GM18507 (cell line): Measurements from ENCODE around the gene RASL12.
"Not testable (repeated sequence)": the region's sequence is repeated elsewhere in the genome, so short reads cannot be mapped to it uniquely, and the experiment has no call there.

ENCODE experiments used
- DNase-seq: peaks from one replicate; pipeline ENCODE4 v3.0.0; 2011; ENCODE audit warnings: low read depth; ENCODE audit not compliant: insufficient read length; ENCODE audit errors: extremely low spot score
- FAIRE-seq: peaks from 2 replicates; lab custom pipeline; 2011; peaks lifted over from hg19 to GRCh38; lab: Jason Lieb, UNC

The RASL12 gene

DNA sequence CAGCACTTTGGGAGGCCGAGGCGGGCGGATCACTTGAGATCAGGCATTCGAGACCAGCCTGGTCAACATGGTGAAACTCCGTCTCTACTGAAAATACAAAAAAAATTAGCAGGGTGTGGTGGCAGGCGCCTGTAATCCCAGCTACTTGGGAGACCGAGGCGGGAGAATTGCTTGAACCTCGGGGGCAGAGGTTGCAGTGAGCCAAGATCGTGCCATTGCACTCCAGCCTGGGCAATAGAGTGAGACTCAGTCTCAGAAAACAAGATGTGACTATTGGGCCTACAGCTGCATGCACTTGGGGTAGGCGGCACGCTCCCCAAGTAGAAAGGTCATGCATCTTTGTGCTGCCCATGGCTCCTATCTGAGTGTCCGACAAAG, 26.0 kb upstream of the RASL12 start:
- DNase-seq, FAIRE-seq: not testable (repeated sequence)

DNA sequence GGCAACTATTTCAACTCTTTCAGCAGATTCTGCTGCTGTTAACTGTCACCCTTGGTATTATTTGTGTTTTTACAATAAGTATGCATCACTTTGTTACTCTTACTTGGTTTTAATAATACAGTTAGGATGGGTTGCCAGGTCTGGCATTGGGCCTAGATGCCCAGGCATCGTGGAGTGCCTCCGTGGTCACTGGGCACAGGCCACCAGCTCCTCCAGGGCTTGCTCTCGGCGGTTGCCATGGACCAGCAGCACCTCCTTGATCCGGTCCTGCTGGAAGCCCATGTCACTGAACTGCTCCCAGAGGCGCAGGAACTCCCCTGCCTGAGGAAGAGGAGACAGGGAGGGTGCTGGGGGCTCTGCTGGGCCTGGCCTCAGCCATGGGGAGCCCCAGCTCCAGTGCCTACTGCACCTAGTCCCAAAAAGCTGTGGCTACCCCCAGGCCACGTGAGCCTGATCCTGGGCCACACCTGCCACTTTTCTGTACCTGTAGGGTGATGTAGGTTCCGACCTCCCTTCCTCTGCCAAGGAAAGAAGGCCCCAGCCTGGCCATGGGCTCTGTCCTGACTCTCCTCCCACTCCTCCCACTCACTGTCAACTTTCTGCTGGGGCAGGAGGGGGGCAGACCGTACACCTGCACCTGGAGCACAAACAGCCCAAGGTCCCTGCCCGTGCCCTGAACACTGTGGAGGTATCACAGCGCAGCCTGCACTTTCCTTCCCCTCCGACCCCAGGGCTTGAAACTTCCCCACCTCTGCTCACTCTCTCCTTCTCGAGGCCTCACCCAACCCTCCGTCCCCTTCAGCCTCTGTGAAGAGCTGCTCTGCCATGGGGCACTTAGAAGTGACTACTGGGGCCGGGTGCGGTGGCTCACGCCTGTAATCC, 25.4 kb upstream of the RASL12 start:
- FAIRE-seq (no peak), DNase-seq (no peak)

DNA sequence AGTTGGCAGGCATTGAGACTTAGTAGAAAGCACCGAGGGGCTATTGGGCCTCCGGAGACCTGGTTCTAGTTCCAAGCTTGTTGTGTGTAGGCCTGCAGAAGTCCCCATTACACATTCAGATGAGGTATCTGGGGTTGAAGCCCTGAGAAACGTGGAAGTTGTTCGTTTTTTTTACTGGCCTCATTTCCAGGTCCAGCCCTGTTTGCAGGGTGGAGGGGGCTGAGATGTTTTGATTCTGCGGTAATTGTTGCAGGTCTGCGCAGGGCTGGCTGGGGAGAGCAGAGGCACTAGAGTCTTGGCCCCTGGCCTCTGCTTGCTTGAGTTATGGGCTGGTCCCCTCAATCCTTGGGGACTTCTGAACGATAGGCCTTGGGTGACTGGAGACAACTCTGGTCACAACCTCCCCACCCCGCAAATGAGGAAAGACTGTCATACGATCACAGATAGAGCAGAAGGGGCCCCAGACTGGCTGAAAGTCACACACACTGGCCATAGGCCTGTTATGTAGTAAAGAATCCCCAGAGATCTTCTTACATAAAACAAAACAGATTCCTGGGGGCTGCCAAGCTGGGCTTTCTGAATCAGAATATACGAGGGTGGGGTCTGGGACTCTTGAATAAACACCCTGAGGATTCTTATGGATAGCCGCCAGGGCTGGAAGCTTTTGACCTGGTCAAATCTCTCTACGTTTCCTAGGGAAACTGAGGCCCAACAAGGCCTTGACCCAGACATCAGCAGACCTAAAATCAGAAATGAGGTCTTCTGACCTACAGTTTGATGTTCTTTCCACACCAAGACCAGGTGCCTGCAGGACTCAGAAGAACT, 24.4 kb upstream of the RASL12 start:
- FAIRE-seq: no peak

DNA sequence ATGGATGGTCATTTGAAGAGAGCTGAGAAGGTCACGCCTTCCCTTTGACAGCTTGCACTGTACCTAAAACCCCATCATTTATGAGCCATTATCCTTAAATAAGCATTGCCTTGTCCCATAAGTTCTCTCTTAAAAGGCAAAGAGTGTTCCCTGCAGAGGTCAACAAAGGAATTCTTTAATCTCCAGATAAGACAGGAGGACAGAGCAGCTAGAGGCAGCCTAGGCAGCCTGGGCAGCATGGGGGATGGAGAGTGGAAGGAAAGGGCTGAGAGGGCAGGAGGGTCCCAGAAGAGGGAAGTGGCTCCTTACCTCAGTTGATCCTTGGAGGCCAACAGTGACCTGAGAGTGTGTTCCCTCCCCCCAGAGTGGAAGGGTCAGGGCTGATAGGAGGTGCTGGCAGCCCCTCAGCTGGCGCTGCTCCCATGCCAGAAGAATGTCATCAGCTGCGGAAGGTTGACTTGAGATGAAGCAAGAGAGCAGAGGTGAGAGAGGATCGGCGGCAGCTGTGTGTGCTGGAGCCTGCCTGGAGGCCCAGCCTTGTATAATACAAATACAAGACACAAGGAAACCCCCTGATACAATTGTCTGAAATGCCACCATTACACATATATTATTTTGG, 21.5 kb upstream of the RASL12 start:
- DNase-seq (no peak), FAIRE-seq (no peak)

More for the DNA sequence above, 24.4 kb upstream of the RASL12 start:
- no peak for DNase-seq

DNA sequence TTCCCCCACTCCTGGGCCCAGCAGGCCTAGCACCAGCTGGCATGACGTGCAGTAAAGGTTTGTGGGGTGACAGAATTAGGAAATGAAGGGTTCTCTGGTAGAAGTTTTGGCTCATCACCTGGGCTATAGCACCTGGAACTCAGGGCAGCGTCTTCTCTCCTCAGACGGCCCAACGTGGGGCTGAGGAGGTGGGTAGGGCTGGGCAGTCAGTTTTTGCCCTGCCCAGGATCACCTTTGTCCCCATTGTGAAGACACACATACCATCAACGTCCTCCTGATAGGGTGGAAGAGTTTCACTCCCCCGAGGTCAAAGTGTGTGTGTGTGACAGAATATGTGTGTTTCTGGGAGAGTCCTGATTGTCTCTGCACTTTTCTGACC, 20.8 kb upstream of the RASL12 start:
- no peak for FAIRE-seq
- no peak for DNase-seq

DNA sequence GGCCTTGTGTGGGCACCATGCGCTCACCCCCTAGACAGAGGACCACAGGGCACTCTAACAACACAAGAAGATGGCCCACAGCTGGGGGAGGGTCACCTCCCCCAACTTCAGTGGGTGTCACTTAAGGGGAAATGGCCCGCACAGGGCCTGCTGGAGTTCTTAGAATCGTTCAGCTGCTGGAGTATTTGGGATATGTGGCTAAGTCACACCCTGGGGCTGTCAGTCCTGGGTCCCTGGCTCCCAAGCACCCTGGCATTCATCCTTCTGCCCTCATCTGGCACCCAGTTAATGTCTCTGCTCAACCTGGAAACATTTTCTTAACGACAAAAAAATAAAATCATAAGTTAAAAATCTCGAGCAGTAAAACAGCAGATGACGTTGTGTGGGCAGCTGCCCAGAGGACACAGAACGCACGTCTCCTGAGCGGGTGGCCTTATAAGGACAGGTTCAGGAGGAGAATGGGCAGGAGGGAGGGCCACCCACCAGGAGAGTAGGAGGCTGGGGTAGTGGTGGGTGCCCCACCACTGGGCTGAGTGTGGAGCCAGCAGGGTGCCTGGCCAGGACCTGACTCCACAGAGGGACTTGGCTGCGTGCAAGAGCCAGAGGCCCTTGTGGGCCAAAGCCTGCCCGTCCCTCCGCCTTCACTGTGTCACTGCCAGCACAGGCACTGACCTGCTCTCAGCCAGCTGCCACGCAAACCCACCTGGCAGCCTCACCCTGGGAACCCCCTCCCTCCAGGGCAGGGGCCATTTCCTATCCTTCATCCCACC, 20.3 kb upstream of the RASL12 start:
- no peak for FAIRE-seq
- DNase-seq: no peak

DNA sequence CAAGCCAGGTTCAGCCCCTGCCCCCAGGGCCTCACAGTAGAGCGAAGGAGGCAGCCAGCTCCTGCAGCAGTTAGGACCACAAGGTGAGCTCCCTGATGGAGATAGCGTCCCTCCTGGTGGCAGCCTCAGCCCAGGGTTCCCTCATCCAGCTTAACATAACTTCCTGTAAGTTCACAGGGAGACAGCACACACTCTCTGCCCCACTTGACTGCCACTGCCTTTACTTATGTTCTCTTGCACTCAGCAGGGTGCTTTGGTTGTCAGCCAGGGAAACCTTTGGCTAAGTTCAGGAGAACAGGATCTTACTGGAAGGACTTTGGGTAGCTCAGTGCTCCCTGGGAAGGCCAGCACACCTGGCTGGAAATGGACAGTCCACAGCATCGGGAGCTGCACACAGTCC, 19.6 kb upstream of the RASL12 start:
- DNase-seq (no peak), FAIRE-seq (no peak)

DNA sequence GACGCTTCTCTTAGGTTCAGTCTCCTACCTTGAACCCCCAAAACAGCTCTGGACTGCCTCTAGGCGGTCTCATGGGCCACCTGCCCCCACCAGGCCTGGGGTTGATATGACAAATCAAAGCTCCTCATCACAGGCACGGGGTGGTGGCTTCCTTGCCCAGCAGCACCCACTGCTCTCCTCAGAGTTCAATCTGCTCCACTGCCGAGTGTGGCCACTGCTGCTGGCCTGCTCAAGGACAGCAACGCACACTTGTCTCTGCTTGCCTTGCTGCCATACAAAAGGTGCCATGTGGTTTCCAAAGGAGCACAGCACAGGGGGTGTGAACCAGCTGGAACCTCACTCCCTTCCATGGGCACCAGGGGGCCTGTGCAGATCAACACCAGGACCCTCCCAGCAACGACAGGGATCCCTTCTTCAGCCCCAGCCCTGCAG, 18.9 kb upstream of the RASL12 start:
- FAIRE-seq (no peak), DNase-seq (no peak)

DNA sequence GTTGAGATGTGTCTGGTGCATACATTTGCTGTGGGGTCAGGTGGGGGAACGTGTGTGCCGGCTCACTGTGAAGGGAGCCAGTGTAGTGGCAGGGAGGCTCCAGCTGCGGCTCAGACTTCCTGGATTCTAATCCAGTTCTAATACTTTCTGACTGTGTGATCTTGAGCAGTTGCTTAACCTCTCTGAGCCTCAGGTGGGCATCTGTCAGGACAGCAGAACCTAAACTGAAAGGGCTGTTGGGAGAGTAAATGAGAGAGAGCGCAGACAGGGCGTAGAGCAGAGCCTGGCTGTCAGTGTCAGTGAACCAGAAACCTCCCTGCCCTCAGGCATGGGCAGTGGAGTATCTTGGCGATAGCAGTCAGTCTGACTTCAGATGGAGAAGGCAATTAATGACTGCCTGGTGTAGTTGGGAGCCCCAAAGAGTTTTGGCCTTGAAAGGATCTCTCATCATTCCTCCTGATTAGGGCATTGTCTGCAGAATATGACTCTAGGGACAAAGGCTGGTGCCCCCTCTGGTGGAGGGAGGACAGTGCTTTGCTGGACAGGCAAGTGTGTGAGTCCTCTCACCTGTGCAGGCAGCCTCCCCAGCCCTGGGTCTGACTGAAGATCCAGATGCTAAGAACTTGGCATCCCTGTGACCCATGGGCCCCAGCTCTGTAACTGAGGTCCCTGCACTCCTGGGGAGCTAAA, 18.3 kb upstream of the RASL12 start:
- FAIRE-seq: no peak
- no peak for DNase-seq

DNA sequence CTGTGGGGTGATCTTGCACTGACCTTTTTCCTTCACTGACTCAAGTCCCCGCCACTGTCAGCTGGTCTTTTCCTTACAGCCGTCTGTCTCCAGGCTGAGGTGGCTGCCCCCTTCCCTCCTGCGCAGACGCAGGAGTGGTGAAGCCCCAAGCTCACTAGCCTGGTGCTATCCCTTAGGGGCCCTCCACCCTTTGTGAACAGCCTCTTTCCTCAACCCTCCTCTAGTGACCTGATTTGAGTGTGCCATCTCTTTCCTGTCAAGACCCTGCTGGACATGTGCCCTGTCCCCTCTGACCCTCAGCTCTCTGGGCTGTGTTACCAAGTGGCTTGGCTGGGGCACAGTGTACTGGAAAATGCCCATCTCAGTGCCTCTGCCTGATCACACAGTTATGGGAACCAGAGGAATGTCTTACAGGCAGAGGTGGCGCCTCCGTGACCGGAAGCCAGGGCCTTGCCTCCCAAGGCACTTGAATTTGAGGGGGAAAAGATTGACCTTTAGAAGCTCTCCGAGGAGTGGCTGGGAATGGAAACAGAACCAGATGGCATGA, 17.5 kb upstream of the RASL12 start:
- FAIRE-seq (no peak), DNase-seq (no peak)

DNA sequence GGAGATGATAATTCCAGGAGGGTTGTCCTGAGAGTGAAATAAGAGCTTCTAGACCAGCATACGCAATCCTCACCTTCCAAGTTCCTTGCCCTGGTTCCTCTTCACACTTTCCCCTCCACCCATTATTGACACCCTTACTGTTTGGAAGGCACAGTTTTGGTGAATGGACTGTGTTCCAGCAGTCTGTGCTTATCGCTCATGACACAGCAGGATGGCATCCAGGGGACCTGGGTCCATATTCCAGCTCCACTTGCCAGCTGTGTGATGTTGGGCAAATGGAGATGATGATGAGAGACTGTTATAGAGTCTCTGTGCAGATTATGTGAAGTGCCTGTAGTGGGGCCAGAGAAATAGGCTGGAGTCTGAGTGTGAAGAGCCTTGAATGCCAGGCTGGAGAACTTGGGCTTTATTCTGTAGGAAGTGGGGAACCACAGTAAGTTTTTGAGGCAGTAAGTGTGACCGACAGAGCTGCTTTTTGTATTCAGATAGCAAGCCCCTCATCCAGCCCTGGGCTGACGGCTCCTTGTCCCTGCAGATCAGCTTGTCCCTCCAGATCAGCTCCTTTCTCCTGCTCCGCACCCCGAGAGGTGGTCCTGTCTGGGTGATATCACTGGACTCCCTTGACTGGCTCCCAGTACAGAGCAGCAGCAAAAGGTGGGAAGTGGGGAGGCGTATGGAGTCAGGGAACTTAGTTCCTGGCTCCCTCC, 16.9 kb upstream of the RASL12 start:
- DNase-seq (no peak), FAIRE-seq (no peak)

DNA sequence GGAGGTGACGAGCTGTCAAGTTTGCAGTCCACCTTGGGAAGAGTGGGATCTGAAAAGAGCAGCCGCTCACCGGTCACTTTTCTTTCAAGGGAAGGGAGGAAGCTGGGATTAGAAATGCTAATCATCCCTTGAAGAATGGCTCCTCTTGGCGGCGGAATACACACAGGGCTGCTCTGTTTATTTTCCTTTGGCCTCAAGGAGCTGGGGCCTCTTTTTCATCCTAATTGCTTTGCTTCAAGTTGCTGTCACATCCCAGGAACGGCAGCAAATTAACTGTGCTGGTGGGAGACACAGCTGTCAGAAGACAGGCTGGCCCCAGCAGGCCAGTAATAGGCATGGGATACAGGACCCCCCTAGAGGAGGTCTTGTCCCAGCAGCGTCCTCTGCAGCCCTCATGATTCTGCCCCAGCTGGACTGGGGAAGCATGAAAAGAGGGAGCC, 15.5 kb upstream of the RASL12 start:
- DNase-seq (no peak), FAIRE-seq (no peak)

DNA sequence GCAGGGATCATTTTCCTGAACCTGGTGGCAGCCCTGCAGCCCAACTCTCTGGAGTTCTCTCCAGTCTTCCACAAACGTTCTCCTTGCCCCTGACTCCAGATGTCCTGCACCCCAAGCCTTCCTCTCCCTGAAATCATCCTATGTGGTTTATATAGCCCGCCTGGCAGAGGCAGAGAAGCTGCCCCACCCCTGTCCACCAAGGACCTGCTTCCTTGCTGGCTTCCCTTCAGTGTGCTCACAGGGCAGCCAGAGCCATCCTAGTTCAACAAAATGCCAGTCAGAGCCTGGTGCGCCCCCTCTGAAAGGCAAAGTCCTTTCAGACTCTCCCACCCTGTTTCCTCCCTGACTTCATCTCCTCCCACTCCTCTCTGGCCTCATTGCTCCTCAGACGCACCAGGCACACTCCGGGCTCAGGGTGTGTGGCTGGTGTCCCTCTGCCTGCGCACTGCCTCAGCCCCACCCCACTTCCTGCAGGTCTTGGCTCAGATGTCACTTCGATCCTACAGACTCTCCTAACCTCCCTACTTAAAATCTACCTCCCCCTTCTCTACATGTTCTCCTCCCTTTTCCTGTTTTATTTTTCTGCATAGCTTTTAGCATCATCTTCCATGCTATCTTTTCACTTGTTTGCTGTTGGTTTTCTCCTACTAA, 14.6 kb upstream of the RASL12 start:
- FAIRE-seq (no peak), DNase-seq (no peak)

DNA sequence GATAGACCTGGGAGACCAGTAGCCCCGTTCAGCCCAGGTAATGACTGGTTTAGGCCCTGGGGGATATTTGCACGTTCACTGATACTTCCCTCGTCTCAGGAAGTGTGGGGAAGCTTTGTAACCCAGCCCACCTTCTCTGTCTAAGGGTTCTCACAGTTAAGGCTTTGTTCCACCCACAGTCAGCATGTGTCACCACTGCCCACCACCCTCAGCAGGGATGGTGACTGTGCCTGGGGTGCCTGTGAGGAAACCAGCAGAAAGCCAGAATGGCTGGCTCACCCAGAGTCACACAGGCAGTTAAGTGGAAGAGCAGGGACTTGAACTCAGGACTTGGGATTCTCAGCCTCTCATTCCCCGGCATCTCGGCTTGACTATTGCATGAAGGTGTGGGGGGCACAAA, 14.0 kb upstream of the RASL12 start:
- FAIRE-seq: no peak
- no peak for DNase-seq

DNA sequence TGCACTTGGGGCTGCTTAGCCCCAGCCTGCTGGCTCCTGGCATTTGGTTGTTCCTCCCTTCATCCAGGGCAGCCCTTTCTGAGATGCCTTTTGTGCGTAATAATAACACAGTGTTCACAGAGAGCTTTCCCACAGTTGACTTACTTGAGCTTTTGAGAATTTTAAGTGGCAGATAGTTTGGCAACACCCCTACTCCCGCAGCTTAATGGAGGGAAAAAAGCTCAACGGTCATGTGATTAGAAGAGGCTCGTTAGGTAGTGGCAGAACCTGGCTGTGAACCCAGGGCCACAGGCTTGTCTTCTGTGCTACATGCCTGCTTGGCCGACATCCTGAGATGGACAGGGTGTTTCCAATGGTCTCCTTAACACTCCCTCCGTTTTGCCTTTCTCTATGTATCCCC, 13.5 kb upstream of the RASL12 start:
- DNase-seq (no peak), FAIRE-seq (no peak)

DNA sequence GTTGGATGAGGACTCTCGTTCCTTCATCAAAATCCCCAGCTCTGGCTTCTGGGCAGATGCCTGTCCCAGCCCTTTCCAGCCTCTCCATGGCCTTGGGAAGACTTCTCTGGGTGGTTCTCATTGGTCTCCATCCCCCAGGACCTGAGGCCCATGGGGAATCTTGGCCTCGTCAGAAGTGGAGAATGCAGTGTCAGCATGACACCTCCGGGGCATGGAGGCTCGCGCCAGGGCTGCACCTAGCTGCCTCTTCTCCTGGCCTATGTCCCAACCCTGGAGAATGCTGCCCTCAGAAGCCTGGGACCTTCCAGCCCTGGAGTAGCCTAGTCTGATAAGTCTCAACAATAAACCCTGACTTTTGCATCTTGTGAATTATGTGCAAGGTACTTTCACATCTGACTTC, 11.8 kb upstream of the RASL12 start:
- DNase-seq (no peak), FAIRE-seq (no peak)

DNA sequence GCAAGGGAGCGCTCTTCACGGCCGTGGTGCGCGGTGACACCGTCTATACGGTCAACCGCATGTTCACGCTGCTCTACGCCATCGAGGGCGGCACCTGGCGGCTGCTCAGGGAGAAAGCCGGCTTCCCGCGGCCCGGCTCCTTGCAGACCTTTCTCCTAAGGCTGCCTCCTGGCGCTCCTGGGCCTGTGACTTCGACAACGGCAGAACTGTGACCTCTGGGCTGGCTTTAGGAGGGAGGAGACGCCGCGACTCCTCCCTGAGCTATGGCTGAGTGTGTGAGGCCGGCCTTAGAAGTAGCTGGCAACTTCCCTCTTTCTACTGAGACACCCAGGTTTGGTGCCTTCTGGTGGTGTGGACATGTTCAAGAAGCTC, 10.2 kb upstream of the RASL12 start:
- DNase-seq: no peak

More for the DNA sequence above, 10.2 kb upstream of the RASL12 start:
- no peak for FAIRE-seq
